DOHH2 (cell line): Measurements from ENCODE around the gene APAF1.

Experiments used
- EZH2phosphoT487 ChIP-seq: fragments of 200-600 bp; sonication (generic); IDR thresholded peaks from 2 replicates; pipeline ENCODE4 v1.6.1; 2017; ENCODE audit warnings: borderline replicate concordance, mild to moderate bottlenecking, antibody characterized with exemption, low read length, moderate library complexity, mixed read lengths
- TF ChIP-seq, protein P1 (sequence below): fragments of 200-600 bp; sonication (generic); IDR thresholded peaks from one replicate; pipeline ENCODE4 v1.5.1; 2014; ENCODE audit warnings: antibody characterized with exemption, mild to moderate bottlenecking, low read depth, low read length; ENCODE audit not compliant: poor library complexity, severe bottlenecking

- TF ChIP-seq, protein P1, sequence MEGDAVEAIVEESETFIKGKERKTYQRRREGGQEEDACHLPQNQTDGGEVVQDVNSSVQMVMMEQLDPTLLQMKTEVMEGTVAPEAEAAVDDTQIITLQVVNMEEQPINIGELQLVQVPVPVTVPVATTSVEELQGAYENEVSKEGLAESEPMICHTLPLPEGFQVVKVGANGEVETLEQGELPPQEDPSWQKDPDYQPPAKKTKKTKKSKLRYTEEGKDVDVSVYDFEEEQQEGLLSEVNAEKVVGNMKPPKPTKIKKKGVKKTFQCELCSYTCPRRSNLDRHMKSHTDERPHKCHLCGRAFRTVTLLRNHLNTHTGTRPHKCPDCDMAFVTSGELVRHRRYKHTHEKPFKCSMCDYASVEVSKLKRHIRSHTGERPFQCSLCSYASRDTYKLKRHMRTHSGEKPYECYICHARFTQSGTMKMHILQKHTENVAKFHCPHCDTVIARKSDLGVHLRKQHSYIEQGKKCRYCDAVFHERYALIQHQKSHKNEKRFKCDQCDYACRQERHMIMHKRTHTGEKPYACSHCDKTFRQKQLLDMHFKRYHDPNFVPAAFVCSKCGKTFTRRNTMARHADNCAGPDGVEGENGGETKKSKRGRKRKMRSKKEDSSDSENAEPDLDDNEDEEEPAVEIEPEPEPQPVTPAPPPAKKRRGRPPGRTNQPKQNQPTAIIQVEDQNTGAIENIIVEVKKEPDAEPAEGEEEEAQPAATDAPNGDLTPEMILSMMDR, result no peak
- no peak for TF ChIP-seq EZH2phosphoT487
These were observed 74.7 kb downstream of the APAF1 start for GRCh38 chr12:98719515-98720504.
